ENCODE measurements around the gene TBXAS1.
"Not testable (repeated sequence)": the region's sequence is repeated elsewhere in the genome, so short reads cannot be mapped to it uniquely, and the experiment has no call there.

Gene TBXAS1

DNA sequence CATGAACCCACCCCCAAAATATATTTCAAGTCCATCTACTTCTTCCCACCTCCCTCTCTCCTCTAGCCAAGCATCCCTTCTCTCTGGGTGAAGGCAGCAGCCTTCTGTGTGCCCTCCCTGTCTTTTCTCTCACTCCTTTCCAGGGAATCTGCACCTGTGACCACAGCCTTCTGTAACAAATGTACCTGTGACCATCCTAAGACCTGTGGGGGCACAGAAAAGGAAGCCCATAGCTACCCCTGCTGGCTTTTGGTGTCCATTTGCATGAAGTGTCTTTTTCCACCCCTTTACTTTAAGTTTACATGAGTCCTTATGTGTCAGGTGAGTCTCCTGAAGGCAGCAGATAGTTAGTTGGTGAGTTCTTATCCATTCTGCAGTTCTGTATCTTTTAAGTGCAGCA, 2.0 kb upstream of the TBXAS1 start:
- DNase-seq = no peak

DNA sequence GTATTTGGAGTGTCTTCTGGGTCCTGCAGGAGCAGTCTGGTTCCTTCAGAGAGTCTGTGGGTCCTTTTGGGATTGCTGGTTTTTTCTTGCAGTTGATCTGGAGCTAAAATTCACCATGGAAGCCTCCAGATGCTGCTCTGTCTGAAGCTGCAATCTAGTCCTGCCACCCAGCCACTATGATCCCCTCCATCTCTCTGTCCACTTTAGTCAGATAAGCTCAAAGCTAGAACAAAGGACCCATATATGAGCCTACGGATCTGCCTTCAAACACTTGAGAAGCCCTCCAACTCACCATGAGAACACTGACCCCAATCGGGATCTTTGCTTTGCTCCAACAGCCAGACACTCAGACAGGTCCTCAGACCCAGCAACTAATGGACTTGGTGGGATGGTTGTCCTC, 618 bp upstream of the TBXAS1 start:
- no peak for DNase-seq

DNA sequence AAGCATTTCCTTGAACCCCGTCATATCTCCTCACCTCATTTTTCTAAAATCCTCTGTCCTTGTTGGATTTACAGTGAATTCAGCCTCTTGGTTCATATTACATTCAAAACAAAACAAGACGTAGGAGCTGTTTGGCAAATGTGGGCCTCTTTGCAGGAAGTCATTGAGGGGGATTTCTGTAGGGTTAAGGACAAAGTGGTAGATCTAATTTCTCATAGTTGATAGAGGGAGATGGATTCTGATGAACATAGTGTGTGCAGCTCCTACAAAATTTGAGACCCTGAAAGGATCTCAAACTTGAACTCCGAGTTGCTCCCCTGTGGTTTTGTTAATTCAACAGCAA, 682 bp downstream of the TBXAS1 start:
- DNase-seq = no peak

DNA sequence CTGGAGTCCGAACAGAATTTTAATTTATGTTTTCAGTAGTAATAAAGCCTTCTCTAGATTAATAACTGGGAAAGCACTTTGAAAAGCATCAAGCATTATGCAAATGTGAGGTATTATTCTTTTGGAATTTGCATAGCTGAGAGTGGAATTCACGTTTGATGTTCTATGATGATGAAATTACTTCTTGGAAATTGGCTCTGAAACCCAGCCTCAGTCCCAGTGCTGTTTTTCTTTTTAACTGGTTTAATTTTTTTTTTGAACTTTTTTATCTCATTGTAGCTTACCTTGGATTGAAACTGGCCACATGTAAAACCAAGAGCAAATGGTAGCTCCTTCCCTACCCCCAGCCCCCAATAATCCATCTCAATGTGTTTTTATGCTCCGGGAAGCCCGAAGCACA, 1.2 kb downstream of the TBXAS1 start:
- DNase-seq = no peak

DNA sequence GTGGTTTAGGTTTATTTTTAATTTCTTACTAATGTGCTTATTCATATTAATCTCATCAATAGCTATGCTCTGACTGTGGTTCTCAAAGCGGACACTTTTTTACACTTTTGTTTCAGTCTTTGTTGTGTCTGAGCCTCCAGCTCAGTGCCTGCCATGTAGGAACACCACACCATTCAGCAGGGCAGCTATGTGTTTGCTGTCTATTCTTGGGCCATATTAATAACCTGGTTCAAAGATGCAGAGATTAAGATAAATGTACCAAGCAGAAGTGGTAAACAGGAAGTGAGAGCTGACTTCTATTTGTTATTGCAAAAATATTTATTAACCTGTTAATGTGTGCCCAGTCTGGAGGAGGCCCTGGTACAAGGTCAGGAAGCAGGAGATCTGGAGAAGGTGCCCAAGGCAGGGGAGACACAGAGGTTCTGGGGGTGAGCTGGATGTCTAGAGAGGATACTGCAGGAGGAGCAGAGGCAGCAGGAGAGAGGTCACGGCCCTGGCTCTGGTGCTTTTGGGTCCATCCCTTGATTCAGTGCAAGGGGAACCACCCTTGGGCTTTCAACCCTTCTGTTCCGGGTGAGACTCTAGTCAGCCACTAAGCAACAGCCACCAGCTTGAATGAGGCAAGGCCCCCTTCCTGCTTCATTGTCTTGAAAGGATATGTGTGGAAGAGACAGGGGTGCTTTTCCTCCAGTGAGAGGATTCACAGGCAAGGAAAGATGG, 1.9 kb downstream of the TBXAS1 start:
- peak; percentile 20 for DNase-seq

DNA sequence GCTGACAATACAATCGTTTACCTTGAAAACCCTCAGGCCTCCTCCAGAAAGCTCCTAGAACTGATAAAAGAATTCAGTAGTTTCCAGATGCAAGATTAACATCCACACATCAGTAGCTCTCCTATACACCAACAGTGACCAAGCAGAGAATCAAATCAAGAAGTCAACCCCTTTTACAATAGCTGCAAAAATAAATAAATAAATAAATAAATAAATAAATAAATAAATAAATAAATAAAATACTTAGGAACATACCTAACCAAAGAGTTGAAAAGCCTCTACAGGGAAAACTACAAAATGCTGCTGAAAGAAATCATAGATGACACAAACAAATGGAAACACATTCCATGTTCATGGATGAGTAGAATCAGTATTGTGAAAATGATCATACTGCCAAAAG, 6.8 kb downstream of the TBXAS1 start:
- DNase-seq = not testable (repeated sequence)

DNA sequence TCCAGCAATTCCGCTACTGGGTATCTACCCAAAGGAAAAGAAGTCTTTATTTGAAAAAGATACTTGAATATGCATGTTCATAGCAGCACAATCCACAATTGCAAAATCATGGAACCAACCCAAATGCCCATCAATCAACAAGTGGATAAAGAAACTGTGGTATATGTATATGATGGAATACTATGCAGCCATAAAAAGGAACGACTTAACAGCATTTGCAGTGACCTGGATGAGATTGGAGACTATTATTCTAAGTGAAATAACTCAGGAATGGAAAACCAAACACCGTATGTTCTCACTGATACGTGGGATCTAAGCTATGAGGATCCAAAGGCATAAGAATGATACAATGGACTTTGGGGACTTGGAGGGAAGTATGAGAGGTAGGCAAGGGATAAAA, 8.2 kb downstream of the TBXAS1 start:
- DNase-seq = not testable (repeated sequence)

DNA sequence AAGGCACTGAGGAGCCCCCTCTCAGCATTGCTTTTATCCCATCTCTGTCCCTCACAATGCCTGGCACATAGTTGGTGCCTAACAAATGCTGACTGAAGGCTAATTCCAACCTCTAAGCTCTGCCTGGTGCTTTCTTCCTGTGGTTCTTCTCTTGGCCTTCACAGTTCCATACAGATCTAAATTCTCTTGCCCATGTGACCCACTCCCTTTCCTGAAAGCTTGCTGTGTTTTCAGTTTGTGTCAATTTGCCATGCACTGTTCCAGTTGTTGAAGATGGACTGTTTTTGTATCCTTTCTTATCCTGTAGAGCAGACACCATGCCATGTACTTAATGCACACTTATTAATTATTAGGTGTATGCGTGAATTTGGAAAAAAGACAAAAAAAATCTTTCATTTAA, 9.2 kb downstream of the TBXAS1 start:
- DNase-seq = no peak

DNA sequence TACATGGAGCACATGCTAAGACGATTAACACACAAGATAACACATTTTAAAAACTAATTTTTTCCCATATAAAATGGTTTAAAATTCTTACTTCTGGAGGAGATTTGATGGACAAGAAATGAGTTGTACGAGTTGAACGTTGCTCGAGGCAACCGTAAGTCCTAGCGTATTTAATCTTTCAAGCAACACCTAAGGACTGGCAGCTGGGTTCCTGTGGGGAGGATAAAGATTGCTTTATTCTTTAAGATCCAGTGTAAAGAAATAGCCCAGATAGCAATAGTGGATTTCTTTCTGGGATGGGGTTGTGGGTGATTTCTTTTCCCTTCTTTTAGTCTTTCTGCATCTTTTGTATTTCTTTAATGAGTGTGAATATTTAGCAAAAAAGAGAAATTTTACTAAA, 9.8 kb downstream of the TBXAS1 start:
- DNase-seq = no peak

DNA sequence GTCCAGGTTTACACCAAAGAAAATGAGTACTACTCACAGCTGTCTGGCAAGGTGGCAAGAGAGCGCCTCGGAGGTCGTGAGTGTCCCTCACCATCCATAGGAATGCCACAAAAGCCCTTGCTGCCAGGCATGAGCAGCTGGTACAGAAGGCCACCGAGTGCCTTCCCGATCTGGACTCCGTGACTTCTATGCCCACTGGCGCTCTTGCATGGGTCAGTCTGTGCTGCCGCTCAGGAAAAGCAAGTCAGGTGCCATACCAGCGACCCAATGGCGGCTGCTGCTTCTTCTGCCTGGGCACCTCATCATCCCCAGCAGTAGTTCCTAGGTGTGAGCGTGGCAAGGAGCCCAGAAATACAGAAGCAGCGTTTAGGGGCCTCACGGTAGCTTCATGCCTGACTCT, 11.7 kb downstream of the TBXAS1 start:
- DNase-seq = no peak

DNA sequence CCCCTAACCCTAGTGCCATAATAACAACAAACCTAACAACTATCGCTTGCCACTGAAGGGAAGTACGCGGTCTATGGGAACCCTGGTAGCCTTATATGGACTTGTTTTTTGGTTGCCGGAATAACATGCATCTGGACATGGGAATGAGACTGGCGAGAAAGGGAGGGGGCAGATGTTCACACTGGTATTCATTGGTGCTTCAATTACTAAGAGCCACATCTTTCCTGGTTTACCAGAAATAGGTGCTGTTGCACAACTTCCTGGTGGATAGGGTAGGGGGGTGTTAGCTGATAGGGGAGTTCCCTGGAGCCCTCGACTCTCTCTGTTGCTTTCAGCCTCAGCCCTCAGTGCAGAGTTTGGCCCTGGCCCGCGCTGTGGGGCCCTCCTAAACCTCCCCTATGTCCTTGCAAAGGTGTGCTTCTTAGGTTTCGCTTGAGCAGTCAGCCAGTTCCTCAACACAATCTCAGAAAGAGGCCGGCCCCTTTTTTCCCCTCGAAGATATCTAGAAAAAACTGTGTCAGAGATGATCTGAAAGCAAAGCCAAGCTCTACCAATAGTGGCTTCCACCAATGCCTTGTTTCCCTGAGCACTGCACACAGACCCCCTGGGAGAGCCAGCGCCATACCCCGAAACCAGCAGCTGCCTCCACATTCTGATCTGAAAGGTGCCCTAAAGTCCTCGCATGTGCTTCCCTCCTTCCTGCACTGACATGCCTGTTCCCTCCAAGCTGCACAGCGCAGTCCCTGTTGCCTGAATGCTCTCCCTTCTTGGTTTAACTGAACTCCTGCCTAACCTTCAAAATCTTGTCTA, 13.5 kb downstream of the TBXAS1 start:
- no peak for DNase-seq

DNA sequence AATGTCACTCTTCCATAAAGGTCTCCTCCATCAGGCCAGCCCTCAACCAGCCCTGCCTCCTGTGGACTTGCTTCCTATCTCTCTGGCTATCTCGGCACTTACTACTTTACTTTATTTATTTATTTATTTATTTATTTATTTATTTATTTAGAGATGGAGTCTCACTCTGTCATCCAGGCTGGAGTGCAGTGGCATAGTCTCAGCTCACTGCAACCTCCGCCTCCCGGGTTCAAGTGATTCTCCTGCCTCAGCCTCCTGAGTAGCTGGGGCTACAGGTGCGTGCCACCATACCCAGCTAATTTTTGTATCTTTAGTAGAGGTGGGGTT, 14.1 kb downstream of the TBXAS1 start:
- DNase-seq = not testable (repeated sequence)

DNA sequence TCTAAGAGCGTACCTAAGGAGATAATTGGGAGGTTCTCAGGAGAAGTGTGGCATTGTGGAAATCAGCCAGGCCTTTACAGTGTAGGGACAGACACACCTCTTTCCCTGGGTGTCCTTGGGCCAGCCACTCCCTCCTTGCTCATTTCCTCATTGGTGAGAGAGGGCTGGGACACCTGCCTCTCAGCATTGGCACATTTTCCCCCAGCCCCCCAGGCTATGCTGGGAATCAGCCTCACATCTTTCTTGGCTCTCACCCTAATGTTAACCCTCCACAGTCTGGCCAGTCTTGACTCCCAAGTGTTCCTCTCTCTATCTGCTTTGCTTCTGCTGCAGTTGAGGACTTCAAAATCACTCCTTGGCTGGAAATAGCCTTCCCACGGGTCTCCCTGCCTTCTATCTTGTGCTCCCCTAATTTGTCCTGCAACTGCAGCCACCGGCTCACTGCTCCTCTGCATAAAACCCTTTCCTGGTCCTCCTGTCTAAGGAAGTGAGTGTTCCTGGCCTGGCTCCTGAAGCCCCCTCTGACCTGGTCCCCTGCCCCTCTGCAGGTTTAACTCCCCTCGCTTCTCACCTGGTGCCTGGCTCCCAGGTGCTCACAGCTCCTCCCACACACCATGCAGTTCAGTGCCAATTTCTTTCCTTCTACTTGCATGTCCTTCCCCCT, 15.8 kb downstream of the TBXAS1 start:
- no peak for DNase-seq

DNA sequence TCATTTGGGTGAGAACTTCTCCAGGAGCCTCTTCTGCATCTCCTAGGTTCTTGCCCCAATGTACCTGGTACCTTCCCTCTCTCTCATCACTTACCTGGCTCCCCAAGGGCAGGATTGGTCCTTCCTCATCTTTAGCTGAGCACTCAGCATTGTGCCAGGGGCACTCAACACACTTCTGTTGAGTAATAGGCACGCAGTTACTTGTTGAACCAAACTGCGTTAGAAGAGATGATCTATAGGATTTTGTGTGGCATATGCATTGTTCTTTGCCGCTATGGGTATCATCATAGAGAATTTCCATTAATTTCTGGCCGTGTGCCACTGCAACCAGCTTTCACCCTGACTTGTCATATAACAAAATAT, 16.4 kb downstream of the TBXAS1 start:
- no peak for DNase-seq

DNA sequence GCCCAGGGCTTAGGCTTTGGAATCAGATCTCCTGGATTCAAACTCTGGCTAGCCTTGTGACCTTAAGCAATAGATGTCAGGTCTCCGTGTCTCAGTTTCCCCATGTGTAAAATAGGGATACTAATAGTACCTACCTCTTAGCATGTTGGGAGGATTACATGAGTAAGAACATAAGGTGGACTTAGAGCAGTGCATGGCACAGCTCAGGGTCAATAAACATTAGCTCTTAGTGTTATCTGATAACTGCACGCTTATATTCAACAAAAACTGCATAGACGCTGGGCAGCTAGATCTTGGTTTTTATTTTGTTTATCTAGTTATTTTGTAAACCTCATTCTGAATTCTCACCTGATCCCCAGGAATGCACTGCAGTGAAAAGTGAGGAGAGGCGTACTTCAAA, 17.2 kb downstream of the TBXAS1 start:
- DNase-seq = no peak

DNA sequence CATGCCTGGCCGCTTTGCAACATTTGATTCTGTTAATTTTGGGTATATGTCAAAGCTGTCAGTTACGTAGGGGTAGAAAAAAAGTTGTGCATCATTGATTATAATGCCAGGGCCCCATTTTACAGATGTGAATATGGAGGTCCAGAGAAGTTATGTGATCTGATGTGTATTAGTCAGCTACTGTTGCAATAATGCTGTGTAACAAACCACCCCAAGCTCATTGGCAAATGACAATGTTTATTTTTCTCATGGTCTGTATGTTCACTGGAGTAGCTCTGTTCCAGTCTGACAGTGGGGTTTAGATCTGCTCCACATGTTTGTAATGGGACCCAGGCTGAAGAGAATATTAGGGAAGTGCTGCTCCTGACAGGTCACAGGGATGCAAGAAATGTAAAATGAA, 19.2 kb downstream of the TBXAS1 start:
- DNase-seq = no peak

DNA sequence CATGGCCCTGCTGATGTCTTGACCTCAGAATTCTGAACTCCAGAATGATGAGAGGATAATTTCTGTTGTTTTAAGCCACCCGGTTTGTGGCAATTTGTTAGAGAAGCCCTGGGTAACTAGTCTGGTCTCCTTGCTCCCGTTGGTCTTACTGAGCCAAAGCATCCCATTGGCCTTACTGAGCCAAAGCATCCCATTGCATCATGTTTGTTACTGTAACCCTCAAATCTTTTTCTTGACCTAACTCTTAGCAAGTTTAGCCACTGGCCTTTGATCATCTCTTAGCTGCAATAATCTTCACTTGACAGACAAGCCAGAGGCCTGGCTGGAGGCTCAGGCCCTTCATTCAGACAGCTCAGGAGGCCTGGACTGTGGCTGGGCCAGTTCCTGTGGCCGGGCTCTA, 21.8 kb downstream of the TBXAS1 start:
- no peak for DNase-seq

DNA sequence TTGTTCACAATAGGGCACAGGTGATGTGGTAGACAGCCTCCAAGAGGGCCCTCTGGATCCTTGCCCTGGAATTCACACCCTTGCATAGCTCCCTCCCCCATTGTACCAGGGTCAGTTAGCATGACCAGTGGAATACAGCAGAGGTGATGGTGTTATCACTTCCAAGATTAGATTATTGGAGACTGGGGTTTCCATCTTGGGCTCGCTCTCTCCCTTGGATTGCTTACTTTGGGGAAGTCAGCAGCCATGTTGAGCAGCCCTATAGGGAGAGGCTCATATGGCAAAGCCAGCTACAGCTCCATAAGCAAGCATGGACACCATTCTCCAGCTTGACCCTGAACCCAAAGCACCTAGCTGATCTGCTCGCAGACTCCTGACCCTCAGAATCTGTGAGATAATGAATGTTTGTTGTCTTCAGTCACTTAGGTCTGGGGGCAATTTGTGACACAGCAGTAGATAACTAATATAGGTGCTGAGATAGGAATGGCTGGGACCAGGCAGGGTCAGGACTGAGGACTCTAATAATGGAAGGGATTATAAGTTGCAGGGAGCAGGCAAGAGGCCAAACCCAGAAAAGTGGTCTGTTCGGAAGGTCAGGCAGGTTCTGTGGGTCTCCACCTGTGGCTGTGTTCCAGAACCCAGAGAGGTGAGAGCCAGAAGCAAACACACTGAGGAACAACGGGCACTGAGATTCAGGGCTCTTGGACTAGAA, 22.9 kb downstream of the TBXAS1 start:
- no peak for DNase-seq

DNA sequence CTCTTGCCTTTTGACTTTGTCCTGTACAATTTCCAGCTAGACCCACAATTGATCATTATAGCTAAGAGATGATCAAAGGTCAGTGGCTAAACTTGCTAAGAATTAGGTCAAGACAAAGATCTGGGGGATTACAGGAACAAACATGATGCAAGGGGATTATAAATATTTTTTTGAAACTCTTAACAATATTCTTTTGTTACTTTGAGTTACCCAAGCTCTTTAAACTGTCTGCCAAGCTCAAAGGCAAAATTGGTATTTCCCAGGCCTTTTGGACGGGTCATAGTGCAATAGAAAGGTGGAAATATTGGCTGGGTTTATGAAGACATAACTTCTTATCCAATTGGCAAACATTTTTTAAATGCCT, 23.4 kb downstream of the TBXAS1 start:
- no peak for DNase-seq

DNA sequence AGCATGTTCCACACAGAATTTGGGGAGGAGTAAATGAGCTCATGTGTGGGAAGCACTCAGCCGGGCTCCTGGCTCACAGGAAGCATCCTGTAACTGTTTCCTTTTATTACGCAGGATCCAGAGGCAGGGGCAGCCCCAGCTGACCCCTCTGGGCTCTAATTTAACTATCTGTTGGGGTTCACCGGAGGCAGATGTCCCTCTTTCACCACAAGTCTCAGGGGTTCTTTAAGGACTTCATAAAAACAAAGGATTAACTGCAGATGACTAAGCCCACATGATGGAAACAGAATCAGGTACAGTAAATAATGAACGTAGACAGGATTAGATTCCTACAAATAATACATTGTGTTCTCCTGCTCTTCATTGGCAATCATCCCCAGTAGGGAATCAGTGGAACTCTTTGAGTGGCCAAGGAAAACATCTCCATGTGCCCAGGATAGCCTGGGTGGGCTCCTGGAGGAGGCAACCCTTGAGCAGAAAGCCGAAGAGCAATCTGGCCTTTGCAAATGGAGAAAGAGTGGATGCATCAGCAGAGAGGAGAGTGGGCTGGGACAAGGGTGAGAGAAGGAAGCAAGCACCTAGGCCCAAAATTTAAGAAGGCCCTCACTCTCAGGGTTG, 24.6 kb downstream of the TBXAS1 start:
- DNase-seq = no peak

DNA sequence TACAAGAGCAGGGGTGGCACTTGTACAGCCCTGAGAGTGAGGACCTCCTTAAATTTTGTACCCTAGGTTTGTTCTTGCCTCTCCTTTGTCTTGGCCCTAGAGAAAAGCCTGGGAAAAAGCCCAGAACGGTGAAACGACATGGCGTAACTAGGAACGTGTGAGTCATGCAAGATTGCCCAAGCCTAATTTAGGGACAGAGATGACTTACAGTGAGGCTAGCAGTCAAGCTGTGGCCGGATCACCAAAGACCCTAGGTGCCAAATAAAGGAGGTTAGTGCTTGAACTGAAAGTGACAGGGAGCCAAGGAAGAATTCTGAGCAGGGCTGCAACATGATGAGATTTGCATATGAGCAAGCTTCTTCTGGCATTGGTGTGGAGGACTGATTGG, 25.1 kb downstream of the TBXAS1 start:
- DNase-seq = peak; percentile 47

DNA sequence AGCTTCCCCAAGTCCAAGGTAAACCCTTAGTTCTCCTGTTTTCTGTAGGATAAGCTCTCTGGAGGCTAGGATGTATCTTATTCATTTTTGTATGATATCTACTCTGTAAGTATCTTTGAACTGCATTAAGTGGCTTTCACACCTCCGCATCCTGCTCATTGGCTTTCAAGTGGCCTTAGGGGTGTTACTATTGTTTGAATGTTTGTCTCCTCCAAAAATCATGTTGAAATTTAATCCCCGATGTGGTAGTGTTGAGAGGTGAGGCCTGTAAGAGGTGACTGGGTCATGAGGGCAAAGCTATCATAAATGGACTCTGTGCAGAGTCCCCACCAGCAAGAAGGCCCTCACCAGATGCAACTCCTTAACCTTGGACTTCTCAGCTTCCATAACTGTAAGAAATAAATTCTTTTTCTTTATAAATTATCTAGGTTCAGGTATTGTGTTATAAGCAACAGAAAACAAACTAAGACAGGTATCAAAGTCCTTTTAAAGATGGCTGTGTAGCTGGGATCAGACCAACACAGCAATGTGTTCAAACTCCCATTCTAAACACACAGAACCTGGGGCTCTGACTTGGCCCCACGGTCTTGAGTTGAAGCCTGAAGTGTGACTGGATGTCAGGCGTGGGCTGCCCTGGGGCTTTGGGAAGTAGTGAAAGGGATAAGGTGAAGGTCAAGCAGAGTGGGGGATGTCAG, 25.9 kb downstream of the TBXAS1 start:
- DNase-seq = no peak
